Measurements from ENCODE around the gene ANXA4. TPM values are rescaled to one million over a fixed set of nuclear protein-coding genes. Genes with fewer than 3 reads are reported as not detected.
"Not testable (repeated sequence)": the region's sequence is repeated elsewhere in the genome, so short reads cannot be mapped to it uniquely, and the experiment has no call there.

Gene ANXA4
- total RNA-seq, 1 donor from 2014 or later = 29.1 TPM

GRCh38 chr2:69755862-69756467, 14.0 kb downstream of the ANXA4 start:
- no peak for DNase-seq (ENCODE audit: low spot score in 2 of 2)
- H3K36me3 ChIP-seq = peaks cover 0 to 11% of the 10 kb centered on the region in 2 donors
- no peak overlapping the region for H3K4me3 ChIP-seq
- intact Hi-C loops (cut with DNase I) = no loop called here
- H3K9me3 ChIP-seq = no peaks in the 10 kb centered on the region
- peak overlapping the region; percentile 25 to 56 for H3K27ac ChIP-seq
- no peak for TF ChIP-seq CTCF (IDR thresholded peaks at IDR 0.05)
- peaks cover 3 to 17% of the 10 kb centered on the region in 2 donors for H3K4me1 ChIP-seq
- no peaks in the 10 kb centered on the region for H3K27me3 ChIP-seq

GRCh38 chr2:69762025-69762424, 20.1 kb downstream of the ANXA4 start:
- Histone ChIP-seq H3K27me3 (no peaks in the 10 kb centered on the region), H3K4me1 (peaks cover 0 to 8% of the 10 kb centered on the region in 2 donors), H3K9me3 (no peaks in the 10 kb centered on the region), H3K4me3 (no peak overlapping the region), H3K27ac (peak overlapping the region in 1 of 2 donors; percentile 65), H3K36me3 (peaks cover 0 to 15% of the 10 kb centered on the region in 2 donors)
- no peak for TF ChIP-seq CTCF (IDR thresholded peaks at IDR 0.05)
- DNase-seq (ENCODE audit: low spot score in 2 of 2) = no peak
- intact Hi-C loops (cut with DNase I) = no loop called here

GRCh38 chr2:69762513-69763494, 20.9 kb downstream of the ANXA4 start:
- Histone ChIP-seq H3K27me3 (no peaks in the 10 kb centered on the region), H3K4me3 (peak overlapping the region in 1 of 2 donors; percentile 11), H3K36me3 (peaks cover 0 to 11% of the 10 kb centered on the region in 2 donors), H3K4me1 (peaks cover 0 to 14% of the 10 kb centered on the region in 2 donors), H3K9me3 (no peaks in the 10 kb centered on the region), H3K27ac (peak overlapping the region; percentile 61 to 65)
- no peak for TF ChIP-seq CTCF (IDR thresholded peaks at IDR 0.05)
- intact Hi-C loops (cut with DNase I) = no loop called here
- DNase-seq (ENCODE audit: low spot score in 2 of 2) = no peak

GRCh38 chr2:69763831-69764230, 21.9 kb downstream of the ANXA4 start:
- H3K4me3 ChIP-seq; intact Hi-C loops (cut with DNase I); H3K27me3 ChIP-seq; H3K27ac ChIP-seq; H3K36me3 ChIP-seq; H3K9me3 ChIP-seq; DNase-seq (ENCODE audit: low spot score in 2 of 2): not testable (repeated sequence)
- H3K4me1 ChIP-seq = peaks cover 0 to 14% of the 10 kb centered on the region in 2 donors

- no peak for DNase-seq (ENCODE audit: low spot score in 2 of 2)
- Histone ChIP-seq H3K4me1 (peaks cover 4 to 15% of the 10 kb centered on the region in 2 donors), H3K9me3 (no peaks in the 10 kb centered on the region), H3K27me3 (no peaks in the 10 kb centered on the region), H3K36me3 (peaks cover 0 to 5% of the 10 kb centered on the region in 2 donors), H3K4me3 (no peak overlapping the region), H3K27ac (no peak overlapping the region)
- intact Hi-C loops (cut with DNase I) = no loop called here
- no peak for TF ChIP-seq CTCF (IDR thresholded peaks at IDR 0.05)
These were observed 22.6 kb downstream of the ANXA4 start for GRCh38 chr2:69764286-69765095.
